Subcutaneous abdominal adipose tissue (tissue), 5 donors: ENCODE data around the gene CLHC1.
"Not testable (repeated sequence)": the region's sequence is repeated elsewhere in the genome, so short reads cannot be mapped to it uniquely, and the experiment has no call there.

ENCODE experiments used
- H3K27ac ChIP-seq: one replicate; pipeline ENCODE4 v1.7.0; 2013; ENCODE audit warnings: low read depth, mild to moderate bottlenecking, inconsistent platforms, low read length, moderate library complexity
- H3K27me3 ChIP-seq, 5 donors: one replicate each; pipeline ENCODE4 v1.7.0; 2013; ENCODE audit warnings: low read length in 5 of 5, inconsistent platforms in 1 of 5; ENCODE audit not compliant: control insufficient read depth in 5 of 5, insufficient read depth in 4 of 5
- H3K36me3 ChIP-seq, 5 donors: one replicate each; pipeline ENCODE4 v1.7.0; 2013; ENCODE audit warnings: low read length in 5 of 5; ENCODE audit not compliant: control insufficient read depth in 5 of 5, insufficient read depth in 5 of 5
- H3K4me1 ChIP-seq, 5 donors: one replicate each; pipeline ENCODE4 v1.7.0; 2013; ENCODE audit warnings: low read length in 5 of 5, mild to moderate bottlenecking in 3 of 5, moderate library complexity in 1 of 5; ENCODE audit not compliant: control insufficient read depth in 5 of 5, insufficient read depth in 5 of 5
- H3K4me3 ChIP-seq, 5 donors: one replicate each; pipeline ENCODE4 v1.7.0; 2013; ENCODE audit warnings: low read length in 5 of 5, low read depth in 1 of 5
- H3K9ac ChIP-seq, 5 donors: one replicate each; pipeline ENCODE4 v1.7.0; 2013; ENCODE audit warnings: low read length in 5 of 5, mild to moderate bottlenecking in 4 of 5, moderate library complexity in 3 of 5
- H3K9me3 ChIP-seq, 5 donors: one replicate each; pipeline ENCODE4 v1.7.0; 2013; ENCODE audit warnings: low read length in 5 of 5; ENCODE audit not compliant: control insufficient read depth in 5 of 5
- donor health status: healthy.
- donor health status: healthy.
- donor health status: healthy.
- donor health status: healthy.
- donor health status: healthy.

The CLHC1 gene

DNA sequence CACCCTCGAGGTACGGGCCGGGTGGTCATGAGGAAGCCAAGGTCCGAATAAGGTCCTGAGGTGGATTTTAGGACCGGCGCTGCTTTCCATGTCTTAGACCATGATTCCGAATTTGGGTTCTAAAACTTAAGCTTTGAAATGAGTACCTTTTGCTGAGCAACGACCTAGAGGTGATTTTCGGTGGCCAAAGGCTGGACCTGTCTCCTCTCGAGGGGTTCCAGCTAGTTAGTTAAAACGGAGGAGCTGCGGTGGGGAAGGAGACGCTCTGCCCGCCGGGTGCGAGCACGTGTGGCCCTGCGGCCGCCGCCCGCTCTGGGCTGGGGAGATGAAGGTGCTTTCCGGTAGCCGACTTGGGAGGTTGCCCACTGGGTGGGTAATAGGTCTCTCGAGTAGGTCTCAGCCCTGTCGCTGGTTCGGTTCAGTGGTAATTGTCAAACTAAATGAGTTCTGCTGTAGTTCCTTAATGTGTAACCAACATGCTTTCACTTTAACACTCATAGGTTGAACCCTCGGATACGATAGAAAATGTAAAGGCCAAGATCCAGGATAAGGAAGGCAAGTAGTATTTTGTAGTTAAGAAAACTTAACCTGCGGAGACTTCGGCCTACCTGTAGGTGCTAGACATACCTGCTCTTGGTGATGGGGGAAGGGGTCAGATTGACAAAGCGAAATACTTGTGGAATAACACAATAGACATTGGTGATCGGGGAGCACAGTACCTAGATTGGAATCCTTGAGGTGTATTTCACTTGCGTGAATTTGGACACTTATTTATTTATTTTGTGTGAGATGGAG is 967 bp upstream of the CLHC1 start:
- H3K4me3 ChIP-seq = peak overlapping the region; percentile 84 to 97 (median 91)
- H3K9ac ChIP-seq = peak overlapping the region; percentile 87 to 98 (median 95)
- peaks cover 4 to 26% (median 24%) of the 10 kb centered on the region in 5 donors for H3K4me1 ChIP-seq
- H3K9me3 ChIP-seq = no peaks in the 10 kb centered on the region
- peak overlapping the region; percentile 98 for H3K27ac ChIP-seq
- no peaks in the 10 kb centered on the region for H3K27me3 ChIP-seq
- H3K36me3 ChIP-seq = peaks cover 29 to 34% (median 30%) of the 10 kb centered on the region in 5 donors

DNA sequence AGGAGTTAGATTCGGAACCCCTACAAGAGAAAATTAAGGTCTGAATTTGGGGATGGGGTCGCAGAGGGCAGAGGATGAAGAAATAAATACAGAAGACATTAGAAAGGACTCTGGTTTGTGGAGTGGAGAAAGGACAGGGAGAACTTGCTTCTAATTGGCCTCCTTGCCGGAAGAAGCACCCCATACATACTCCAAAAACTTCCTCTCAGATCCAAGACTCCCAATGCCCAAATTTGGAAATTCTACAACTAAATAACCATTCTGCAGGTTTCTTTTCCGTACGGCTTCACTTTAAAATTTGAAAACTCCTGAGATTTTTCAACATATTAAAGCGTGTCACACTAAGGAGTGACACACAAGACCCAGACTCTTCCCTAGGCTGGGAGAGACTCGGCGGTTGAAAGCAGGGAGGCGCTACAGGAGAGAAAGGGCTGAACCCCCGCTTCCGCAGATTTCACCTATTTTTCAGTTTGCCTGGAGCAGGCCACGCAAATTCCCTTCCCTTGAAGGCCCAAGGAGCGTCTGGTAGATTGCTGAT is 478 bp downstream of the CLHC1 start:
- Histone ChIP-seq H3K4me3 (peak overlapping the region; percentile 84 to 97 (median 91)), H3K27ac (peak overlapping the region; percentile 98)

DNA sequence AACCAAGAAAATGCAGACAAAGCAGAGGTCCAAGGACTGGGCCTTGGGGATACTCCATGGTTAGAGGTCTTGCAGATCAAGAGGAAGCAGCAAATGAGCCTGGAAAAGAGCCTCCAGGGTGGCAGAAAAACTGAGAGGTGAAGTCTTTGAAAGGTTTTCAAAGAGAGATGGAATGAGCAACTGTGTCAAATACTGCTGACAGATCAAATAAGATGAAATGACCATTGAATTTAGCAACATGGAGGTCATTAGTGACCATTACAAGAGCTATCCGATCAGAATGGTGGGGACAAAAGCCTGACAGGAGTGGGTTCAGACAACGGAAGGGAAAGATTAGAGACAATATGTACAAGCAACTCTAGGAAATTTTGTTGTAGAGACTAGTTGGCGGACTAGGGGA is 1.5 kb downstream of the CLHC1 start:
- H3K4me3 ChIP-seq = no peak overlapping the region
- no peak overlapping the region for H3K27ac ChIP-seq
- H3K36me3 ChIP-seq = peaks cover 12 to 19% (median 18%) of the 10 kb centered on the region in 5 donors
- peaks cover 4 to 29% (median 26%) of the 10 kb centered on the region in 5 donors for H3K4me1 ChIP-seq
- no peak overlapping the region for H3K9ac ChIP-seq
- H3K27me3 ChIP-seq = no peaks in the 10 kb centered on the region
- no peaks in the 10 kb centered on the region for H3K9me3 ChIP-seq

More for the DNA sequence above, 478 bp downstream of the CLHC1 start:
- peaks cover 4 to 29% (median 26%) of the 10 kb centered on the region in 5 donors for H3K4me1 ChIP-seq
- peak overlapping the region in 4 of 5 donors; percentile 87 to 98 (median 94) for H3K9ac ChIP-seq
- H3K36me3 ChIP-seq = peaks cover 22 to 29% (median 29%) of the 10 kb centered on the region in 5 donors
- H3K27me3 ChIP-seq = no peaks in the 10 kb centered on the region
- no peaks in the 10 kb centered on the region for H3K9me3 ChIP-seq

DNA sequence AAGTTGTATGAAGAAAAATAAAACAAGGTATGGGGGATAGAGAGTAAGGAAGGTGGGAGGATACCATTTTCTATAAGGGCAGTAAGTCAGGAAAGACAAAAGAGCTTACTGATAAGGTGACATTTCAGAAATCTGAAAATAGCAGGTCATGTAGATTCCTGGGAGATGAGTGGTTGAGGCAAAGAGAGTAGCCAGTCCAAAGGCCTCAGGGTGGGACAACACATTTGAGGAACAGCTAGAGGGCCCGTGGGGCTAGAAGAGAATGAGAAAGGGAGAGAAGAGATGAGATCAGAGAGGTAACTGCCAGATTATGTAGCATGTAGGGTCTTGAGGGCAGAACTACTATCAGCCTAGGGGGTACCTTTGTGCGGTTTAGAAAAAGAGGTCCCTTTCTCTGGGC is 2.9 kb downstream of the CLHC1 start:
- H3K4me3 ChIP-seq = no peak overlapping the region
- H3K9me3 ChIP-seq = no peaks in the 10 kb centered on the region
- H3K27ac ChIP-seq = no peak overlapping the region
- H3K27me3 ChIP-seq = no peaks in the 10 kb centered on the region
- peaks cover 4 to 28% (median 27%) of the 10 kb centered on the region in 5 donors for H3K4me1 ChIP-seq
- no peak overlapping the region for H3K9ac ChIP-seq
- peaks cover 0 to 5% (median 5%) of the 10 kb centered on the region in 5 donors for H3K36me3 ChIP-seq

DNA sequence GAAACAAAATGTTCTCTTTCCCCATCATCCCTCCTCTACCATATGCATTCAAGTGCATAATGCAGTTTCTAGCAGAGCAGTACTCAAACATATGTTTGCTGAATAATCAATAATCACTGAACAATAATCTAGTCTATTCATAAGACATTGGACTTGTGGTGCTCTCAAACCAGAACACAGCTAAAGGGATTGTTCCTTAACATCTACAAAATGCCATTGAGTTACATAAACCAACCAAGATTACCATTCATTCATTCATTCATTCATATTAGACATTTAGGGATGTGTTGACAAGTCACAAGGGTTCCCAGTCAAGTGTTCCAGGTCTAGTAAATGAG is 3.9 kb downstream of the CLHC1 start:
- Histone ChIP-seq H3K4me3 (no peak overlapping the region), H3K36me3 (no peaks in the 10 kb centered on the region), H3K9me3 (no peaks in the 10 kb centered on the region), H3K27ac (no peak overlapping the region), H3K27me3 (no peaks in the 10 kb centered on the region), H3K4me1 (peaks cover 2 to 22% (median 18%) of the 10 kb centered on the region in 5 donors), H3K9ac (no peak overlapping the region)

DNA sequence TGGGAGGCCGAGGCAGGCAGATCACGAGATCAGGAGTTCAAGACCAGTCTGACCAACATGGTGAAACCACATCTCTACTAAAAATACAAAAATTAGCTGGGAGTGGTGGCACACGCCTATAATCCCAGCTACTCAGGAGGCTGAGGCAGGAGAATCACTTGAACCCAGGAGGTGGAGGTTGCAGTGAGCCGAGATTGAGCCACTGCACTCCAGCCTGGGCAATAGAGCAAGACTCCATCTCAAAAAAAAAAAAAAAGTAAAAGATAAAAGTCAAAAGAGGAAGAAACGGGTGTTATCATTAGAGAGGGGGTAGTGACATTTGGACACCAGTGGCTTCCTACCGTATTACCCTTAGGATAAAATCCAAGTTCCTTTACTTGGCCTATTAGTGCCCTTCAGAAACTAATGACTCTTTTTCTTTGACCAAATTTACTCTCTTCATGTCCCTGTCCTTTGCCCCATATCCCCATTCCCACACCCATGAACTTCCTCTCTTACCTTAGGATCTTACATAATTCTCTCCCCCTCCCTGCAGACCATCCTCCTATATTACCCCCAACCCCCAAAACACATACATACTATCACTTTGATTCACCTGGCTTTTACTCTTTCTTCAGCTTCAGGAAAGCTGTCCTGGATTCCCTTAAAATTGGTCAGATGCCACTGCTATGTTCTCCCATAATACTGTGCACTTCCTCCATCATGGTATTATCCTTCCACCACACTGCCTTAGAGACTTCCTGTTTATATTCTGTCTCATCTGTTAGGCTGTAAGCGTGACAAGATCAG is 4.5 kb downstream of the CLHC1 start:
- not testable (repeated sequence) for H3K36me3 ChIP-seq, H3K9ac ChIP-seq, H3K9me3 ChIP-seq, H3K4me3 ChIP-seq, H3K27ac ChIP-seq, H3K27me3 ChIP-seq
- H3K4me1 ChIP-seq = peaks cover 2 to 24% (median 19%) of the 10 kb centered on the region in 5 donors

- Histone ChIP-seq H3K4me1 (peaks cover 0 to 13% (median 11%) of the 10 kb centered on the region in 5 donors), H3K9me3 (no peaks in the 10 kb centered on the region), H3K4me3 (no peak overlapping the region), H3K9ac (no peak overlapping the region), H3K27me3 (no peaks in the 10 kb centered on the region), H3K27ac (no peak overlapping the region), H3K36me3 (no peaks in the 10 kb centered on the region)
Observed at GRCh38 chr2:55225481-55226020, 6.5 kb downstream of the CLHC1 start.

GRCh38 chr2:55224761-55225261 is 7.3 kb downstream of the CLHC1 start:
- no peak overlapping the region for H3K4me3 ChIP-seq
- H3K27ac ChIP-seq = no peak overlapping the region
- no peaks in the 10 kb centered on the region for H3K36me3 ChIP-seq
- H3K9ac ChIP-seq = no peak overlapping the region
- peaks cover 0 to 13% (median 11%) of the 10 kb centered on the region in 5 donors for H3K4me1 ChIP-seq
- H3K27me3 ChIP-seq = no peaks in the 10 kb centered on the region
- no peaks in the 10 kb centered on the region for H3K9me3 ChIP-seq

DNA sequence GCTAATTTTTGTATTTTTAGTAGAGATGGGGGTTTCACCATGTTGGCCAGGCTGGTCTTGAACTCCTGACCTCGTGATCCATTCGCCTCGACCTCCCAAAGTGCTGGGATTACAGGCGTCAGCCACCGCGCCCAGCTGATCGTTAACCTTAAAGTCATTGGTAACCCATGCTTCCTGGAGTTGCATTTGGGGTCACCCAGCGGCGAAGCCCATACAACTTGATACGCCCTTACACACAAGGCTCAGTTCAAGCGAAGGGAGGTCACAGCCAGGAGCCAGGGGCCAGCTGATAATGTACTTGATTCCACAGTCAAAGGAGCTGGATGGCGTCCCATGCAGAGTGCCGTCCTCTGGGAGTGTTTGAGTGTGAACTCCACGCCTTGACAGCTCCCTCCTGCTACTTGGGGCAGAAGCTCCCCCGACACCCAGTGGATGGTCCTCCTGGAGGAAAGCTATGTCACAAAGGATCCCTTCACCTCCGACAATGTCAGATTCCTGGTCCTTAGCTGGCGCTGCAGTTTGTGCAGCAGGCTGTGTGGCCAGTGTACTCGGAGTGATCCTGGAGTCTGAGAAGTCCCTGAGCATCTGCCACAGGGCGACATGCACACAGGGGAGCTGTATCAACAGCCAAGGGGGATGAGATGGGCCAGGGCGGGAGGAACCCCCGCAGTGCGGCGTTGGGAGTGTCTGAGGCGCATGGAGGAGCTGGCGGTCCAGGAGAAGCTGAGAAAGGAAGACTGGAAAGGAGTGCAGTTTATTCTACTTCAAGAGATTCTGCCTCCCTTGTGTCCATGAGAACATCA is 7.9 kb downstream of the CLHC1 start:
- no peaks in the 10 kb centered on the region for H3K27me3 ChIP-seq
- H3K36me3 ChIP-seq = no peaks in the 10 kb centered on the region
- no peaks in the 10 kb centered on the region for H3K9me3 ChIP-seq
- peak overlapping the region; percentile 78 for H3K27ac ChIP-seq
- peaks cover 0 to 13% (median 11%) of the 10 kb centered on the region in 5 donors for H3K4me1 ChIP-seq
- no peak overlapping the region for H3K9ac ChIP-seq
- H3K4me3 ChIP-seq = peak overlapping the region; percentile 22 to 81 (median 69)
